Fibroblast of villous mesenchyme (primary cell): ENCODE measurements around the gene CLCN2. TPM values are rescaled to one million over a fixed set of nuclear protein-coding genes. Genes with fewer than 3 reads are reported as not detected.

Experiments
- DNase-seq: peaks from one replicate; pipeline ENCODE4 v3.0.0-alpha.2; 2010; ENCODE audit warnings: low read depth
- H3K4me3 ChIP-seq: 2 replicates; pipeline ENCODE4 v1.5.1; 2011; ENCODE audit warnings: low read depth, mild to moderate bottlenecking, low read length
- total RNA-seq: library from RNA; depleted of rRNA; stranded (reverse); fragments of >200 nt; gene quantifications from 2 replicates; pipeline ENCODE4 v1.2.3, GENCODE V29; 2012
- TF ChIP-seq, protein P1 (sequence below): IDR thresholded peaks from 2 replicates; pipeline ENCODE4 v1.5.1; 2012; ENCODE audit warnings: low read depth, mild to moderate bottlenecking, low read length; ENCODE audit not compliant: insufficient read depth

The CLCN2 gene
- total RNA-seq, 1 donor, result 6.0 TPM

DNA sequence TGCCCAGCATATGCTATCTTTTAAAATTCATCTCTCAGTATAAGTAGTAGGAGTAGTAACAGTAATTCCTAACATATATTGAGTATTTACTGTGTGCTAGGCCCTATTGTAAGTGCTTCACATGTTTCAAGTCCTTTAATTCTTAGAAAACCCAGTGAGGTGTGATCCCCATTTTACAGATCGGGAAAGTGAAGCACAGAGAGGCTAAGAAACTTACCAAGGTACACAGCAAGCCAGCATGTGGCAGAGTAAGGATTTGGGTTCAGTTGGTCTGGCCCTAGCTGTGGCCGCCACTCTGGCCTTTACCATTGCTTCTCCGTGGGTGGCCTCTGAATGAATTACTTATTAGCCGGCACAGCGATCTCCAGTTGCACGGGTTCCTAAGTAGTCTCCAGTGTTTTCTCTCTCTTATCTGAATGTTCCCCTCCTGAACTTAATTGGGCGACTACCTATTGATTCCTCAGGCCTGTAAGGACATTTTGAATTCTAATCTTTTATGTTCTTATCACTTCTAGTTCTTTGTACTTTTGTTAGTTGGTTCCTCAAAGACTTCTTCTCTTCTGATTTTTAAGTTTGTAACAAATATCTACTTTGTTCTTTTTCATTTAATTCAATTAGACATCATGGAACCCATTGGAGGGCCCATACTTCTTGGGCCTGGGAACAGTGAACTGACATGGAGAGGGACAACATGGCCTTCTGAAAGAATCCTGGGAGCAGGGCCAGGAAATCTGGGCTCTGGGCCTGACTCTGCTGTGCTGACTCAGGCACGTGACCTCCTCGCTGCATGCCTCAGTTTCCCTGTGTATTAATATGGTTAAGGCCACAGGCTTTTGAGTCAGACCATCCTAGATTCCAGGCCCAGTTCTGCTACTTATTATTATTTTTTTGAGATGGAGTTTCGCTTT lies 11.6 kb downstream of the CLCN2 start:
- TF ChIP-seq, protein P1, sequence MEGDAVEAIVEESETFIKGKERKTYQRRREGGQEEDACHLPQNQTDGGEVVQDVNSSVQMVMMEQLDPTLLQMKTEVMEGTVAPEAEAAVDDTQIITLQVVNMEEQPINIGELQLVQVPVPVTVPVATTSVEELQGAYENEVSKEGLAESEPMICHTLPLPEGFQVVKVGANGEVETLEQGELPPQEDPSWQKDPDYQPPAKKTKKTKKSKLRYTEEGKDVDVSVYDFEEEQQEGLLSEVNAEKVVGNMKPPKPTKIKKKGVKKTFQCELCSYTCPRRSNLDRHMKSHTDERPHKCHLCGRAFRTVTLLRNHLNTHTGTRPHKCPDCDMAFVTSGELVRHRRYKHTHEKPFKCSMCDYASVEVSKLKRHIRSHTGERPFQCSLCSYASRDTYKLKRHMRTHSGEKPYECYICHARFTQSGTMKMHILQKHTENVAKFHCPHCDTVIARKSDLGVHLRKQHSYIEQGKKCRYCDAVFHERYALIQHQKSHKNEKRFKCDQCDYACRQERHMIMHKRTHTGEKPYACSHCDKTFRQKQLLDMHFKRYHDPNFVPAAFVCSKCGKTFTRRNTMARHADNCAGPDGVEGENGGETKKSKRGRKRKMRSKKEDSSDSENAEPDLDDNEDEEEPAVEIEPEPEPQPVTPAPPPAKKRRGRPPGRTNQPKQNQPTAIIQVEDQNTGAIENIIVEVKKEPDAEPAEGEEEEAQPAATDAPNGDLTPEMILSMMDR, result no peak
- no peak for DNase-seq
- no peak overlapping the region for H3K4me3 ChIP-seq

DNA sequence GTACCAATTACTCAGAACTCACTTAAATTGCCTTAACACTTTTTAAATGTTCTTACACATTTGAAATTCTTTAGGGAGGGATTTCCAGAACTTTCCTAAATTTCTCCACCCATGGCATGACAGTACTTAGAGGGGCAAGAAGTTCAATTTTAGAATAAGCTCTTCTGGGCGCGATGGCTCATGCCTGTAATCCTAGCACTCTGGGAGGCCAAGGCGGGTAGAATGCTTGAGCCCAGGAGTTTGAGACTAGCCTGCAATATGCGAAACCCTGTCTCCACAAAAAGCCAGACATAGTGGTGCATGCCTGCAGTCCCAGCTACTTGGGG lies 13.4 kb downstream of the CLCN2 start:
- TF ChIP-seq, protein P1, result no peak
- H3K4me3 ChIP-seq, result no peak overlapping the region
- no peak for DNase-seq

DNA sequence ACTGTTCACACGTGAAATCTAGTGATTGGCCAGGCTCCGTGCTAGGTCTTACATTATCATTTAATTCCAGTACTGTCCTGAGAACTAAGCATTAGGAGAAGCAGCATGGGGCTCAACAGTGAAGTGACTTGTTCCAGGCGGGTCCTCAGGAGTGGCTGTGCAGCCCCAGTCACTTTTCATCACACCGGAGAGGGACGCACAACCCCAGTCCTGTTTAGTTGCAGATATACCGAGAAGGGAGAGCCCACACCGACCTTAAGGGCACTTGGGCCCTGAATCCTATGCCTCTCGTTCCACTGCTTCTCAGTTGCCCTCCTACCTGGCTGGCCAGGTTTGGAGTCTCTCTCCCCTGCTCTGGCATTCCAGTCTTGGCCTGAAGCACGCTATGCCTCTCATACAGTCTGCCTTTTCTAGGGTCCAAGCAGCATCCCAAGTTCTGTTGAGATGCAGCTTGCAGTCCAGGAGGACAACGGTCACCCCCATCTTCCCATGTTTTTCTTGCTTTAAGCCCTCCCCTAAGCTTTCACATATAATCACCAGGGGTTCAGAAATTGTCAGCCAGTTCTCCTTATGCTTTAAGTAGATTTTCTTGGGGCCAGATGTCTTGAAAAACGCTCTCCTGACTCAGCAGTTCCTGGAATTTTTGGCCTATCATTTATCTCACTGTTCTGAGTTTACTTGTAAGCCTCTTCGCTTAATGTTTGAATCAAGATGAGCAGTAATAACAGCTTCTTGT lies 13.9 kb downstream of the CLCN2 start:
- DNase-seq, result peak; percentile 70
- TF ChIP-seq, protein P1, result no peak
- no peak overlapping the region for H3K4me3 ChIP-seq

DNA sequence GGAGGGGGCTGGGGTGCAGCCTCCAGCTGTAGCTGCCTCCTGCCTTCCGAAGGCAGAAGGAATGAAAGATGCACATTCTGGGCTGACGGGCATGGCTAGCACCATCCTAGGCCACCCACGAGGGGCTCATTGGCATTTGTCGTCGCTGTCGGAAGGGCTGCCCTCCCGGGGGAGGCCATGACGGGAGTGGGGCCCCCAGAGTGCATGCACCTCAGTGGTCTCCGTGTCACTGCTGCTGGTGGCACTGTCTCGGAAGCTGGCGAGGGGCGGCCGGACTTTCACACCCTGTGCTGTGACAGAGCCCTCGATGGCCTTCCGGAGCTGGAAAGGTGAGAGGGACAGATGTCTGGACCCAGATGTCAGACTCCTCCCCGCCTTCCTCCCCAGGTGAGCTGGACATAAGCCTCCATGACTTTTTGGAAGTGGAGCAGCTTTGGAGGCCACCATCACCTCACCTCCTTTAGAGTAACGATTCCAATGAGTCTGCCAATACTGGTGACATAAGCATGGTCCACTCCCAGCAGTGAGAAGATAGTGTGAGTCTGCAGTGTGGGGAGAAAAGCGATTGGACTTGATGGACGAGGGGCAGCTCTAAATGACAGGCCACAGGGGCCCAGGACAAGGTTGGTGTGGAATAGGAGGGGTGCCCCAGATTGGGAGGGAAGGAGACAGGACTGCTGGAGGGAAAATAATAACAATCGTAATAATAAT lies 14.8 kb downstream of the CLCN2 start:
- TF ChIP-seq, protein P1, result no peak
- no peak for DNase-seq
- no peak overlapping the region for H3K4me3 ChIP-seq

DNA sequence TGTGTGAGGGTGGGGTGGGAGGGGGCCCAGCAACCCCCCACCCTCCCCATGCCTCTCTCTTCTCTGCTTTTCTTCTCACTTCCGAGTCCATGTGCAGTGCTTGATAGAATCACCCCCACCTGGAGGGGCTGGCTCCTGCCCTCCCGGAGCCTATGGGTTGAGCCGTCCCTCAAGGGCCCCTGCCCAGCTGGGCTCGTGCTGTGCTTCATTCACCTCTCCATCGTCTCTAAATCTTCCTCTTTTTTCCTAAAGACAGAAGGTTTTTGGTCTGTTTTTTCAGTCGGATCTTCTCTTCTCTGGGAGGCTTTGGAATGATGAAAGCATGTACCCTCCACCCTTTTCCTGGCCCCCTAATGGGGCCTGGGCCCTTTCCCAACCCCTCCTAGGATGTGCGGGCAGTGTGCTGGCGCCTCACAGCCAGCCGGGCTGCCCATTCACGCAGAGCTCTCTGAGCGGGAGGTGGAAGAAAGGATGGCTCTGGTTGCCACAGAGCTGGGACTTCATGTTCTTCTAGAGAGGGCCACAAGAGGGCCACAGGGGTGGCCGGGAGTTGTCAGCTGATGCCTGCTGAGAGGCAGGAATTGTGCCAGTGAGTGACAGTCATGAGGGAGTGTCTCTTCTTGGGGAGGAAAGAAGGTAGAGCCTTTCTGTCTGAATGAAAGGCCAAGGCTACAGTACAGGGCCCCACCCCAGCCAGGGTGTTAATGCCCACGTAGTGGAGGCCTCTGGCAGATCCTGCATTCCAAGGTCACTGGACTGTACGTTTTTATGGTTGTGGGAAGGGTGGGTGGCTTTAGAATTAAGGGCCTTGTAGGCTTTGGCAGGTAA lies 15.9 kb downstream of the CLCN2 start:
- H3K4me3 ChIP-seq, result no peak overlapping the region
- DNase-seq, result peak; percentile 60
- TF ChIP-seq, protein P1, result peak; percentile 51
